Ovary (tissue), 9 donors: ENCODE measurements around the gene DOK6. TPM values are rescaled to one million over a fixed set of nuclear protein-coding genes. Genes with fewer than 3 reads are reported as not detected.

Experiments used
- DNase-seq, 5 donors: peaks; one replicate each; pipeline ENCODE4 v3.0.0-alpha.2; 2019 to 2020
- H3K27ac ChIP-seq, 2 donors: fragments of 200-600 bp; one replicate each; pipeline versions ENCODE4 v1.5.1 to v1.8.0; 2019 to 2022
- H3K27me3 ChIP-seq: fragments of 200-600 bp; one replicate; pipeline ENCODE4 v1.8.0; 2022
- H3K36me3 ChIP-seq: fragments of 200-600 bp; sonication (generic); one replicate; pipeline ENCODE4 v1.5.1; 2019
- H3K4me1 ChIP-seq: one replicate; pipeline ENCODE4 v1.8.1; 2013; ENCODE audit warnings: mild to moderate bottlenecking, moderate library complexity; ENCODE audit not compliant: insufficient read depth
- H3K4me3 ChIP-seq: fragments of 200-600 bp; sonication (generic); one replicate; pipeline ENCODE4 v1.5.1; 2017
- H3K9me3 ChIP-seq, 2 donors: fragments of 200-600 bp in 1 of 2; sonication (generic) in 1 of 2; one replicate each; pipeline versions ENCODE4 v1.5.1 to v1.8.1; 2013 to 2019; ENCODE audit warnings: mild to moderate bottlenecking in 1 of 2, moderate library complexity in 1 of 2
- CTCF ChIP-seq, 3 donors: fragments of 450-650 bp in 2 of 3; fragments of 200-600 bp in 1 of 3; IDR thresholded peaks; one replicate each; pipeline versions ENCODE4 v1.5.1 to v1.8.0; 2016 to 2022; ENCODE audit warnings: antibody characterized with exemption in 3 of 3, mild to moderate bottlenecking in 1 of 3
- EP300 ChIP-seq: sonication (generic); formaldehyde crosslinking; IDR thresholded peaks from one replicate; pipeline ENCODE4 v1.6.1; 2017; ENCODE audit warnings: antibody characterized with exemption
- POLR2A ChIP-seq: fragments of 450-650 bp; IDR thresholded peaks from one replicate; pipeline ENCODE4 v1.6.1; 2017; ENCODE audit warnings: antibody characterized with exemption, mild to moderate bottlenecking, moderate library complexity
- WGBS, 3 donors: extraction: QIAGEN DNeasy Blood & Tissue Kit in 1 of 3; methylation state at CpG; one replicate each; pipeline versions ENCODE4 v1.1.5 to v1.1.7; 2013 to 2017; 5-methylcytosine and 5-hydroxymethylcytosine counted together
- intact Hi-C, 4 donors: fragments of 100-400 bp; cut with DNase I; formaldehyde crosslinking; loops; one replicate each; pipeline versions ENCODE4 v1.11.0 to v1.15.1; 2022 to 2023
- polyA plus RNA-seq, 2 donors: library from polyadenylated mRNA; stranded (reverse); fragments of 200-250 nt in 1 of 2; fragments of 350-450 nt in 1 of 2; fragmentation: Illumina TruSeq in 1 of 2; extraction: RNeasy Lipid Tissue Mini Kit (QIAGEN cat#74804) in 1 of 2; gene quantifications; one replicate each; pipeline ENCODE4 v1.2.3, GENCODE V29; 2013 to 2014
- total RNA-seq, 7 donors: library from RNA; depleted of rRNA in 2 of 7; stranded (reverse); fragments of >200 nt in 2 of 7; fragmentation: NEBNext Ultra II Directional in 3 of 7; extraction: Animal tissue kit (Norgen Biotek cat#: 25700) in 3 of 7; gene quantifications; one replicate each; pipeline versions ENCODE4 v1.1.0 to v1.2.4, GENCODE V29; 2016 to 2023
- donor health status: DM: no; HTN: no; CAD: no; lungs with moderate emphysema.
- donor health status: DM: no; HTN: no; CAD: no.
- donor health status: Bipolar disorder and iron deficiency.
- donor health status: DM: yes; HTN: yes; CAD: no.
- donor health status: DM: no; HTN: no; CAD: no.
- donor health status: DM: yes; HTN: yes; CAD: no.

The DOK6 gene
- total and polyA plus RNA-seq, 9 donors = 1.3 to 4.4 (median 2.8) TPM

GRCh38 chr18:69752737-69753380 is 352.2 kb downstream of the DOK6 start:
- WGBS, 3 donors = 85 to 94% (median 93%) methylated on average over 3 of the region's 3 CpGs
- no peak for DNase-seq
- Histone ChIP-seq H3K27me3 (no peaks in the 10 kb centered on the region), H3K4me3 (no peak overlapping the region), H3K9me3 (no peaks in the 10 kb centered on the region), H3K4me1 (no peaks in the 10 kb centered on the region), H3K36me3 (no peaks in the 10 kb centered on the region), H3K27ac (no peak overlapping the region)
- intact Hi-C loops = no loop called here
- TF ChIP-seq POLR2A (no peak), CTCF (IDR thresholded peaks at IDR 0.05) (no peak), EP300 (no peak)

GRCh38 chr18:69754108-69754507 is 353.4 kb downstream of the DOK6 start:
- no peaks in the 10 kb centered on the region for H3K27me3 ChIP-seq
- 94 to 98% (median 95%) methylated on average over 3 of the region's 3 CpGs for WGBS, 3 donors
- no peak for TF ChIP-seq POLR2A

GRCh38 chr18:69755041-69755440 is 354.4 kb downstream of the DOK6 start:
- WGBS, 3 donors = 93 to 98% (median 94%) methylated on average over 2 of the region's 2 CpGs
- H3K4me3 ChIP-seq = no peak overlapping the region
- DNase-seq = no peak
- no peak overlapping the region for H3K27ac ChIP-seq
- TF ChIP-seq POLR2A = no peak
- TF ChIP-seq EP300 = no peak
- no peak for TF ChIP-seq CTCF (IDR thresholded peaks at IDR 0.05)
- no peaks in the 10 kb centered on the region for H3K9me3 ChIP-seq
- intact Hi-C loops = no loop called here
- H3K4me1 ChIP-seq = no peaks in the 10 kb centered on the region
- no peaks in the 10 kb centered on the region for H3K36me3 ChIP-seq
- H3K27me3 ChIP-seq = no peaks in the 10 kb centered on the region

More at GRCh38 chr18:69754108-69754507, 353.4 kb downstream of the DOK6 start:
- H3K27ac ChIP-seq = no peak overlapping the region
- intact Hi-C loops = no loop called here
- H3K4me3 ChIP-seq = no peak overlapping the region
- no peak for DNase-seq
- H3K36me3 ChIP-seq = no peaks in the 10 kb centered on the region
- no peaks in the 10 kb centered on the region for H3K9me3 ChIP-seq
- H3K4me1 ChIP-seq = no peaks in the 10 kb centered on the region

- Histone ChIP-seq H3K27ac (no peak overlapping the region), H3K4me3 (no peak overlapping the region), H3K4me1 (no peaks in the 10 kb centered on the region), H3K9me3 (no peaks in the 10 kb centered on the region), H3K36me3 (no peaks in the 10 kb centered on the region), H3K27me3 (no peaks in the 10 kb centered on the region)
- no peak for TF ChIP-seq EP300
- TF ChIP-seq CTCF (IDR thresholded peaks at IDR 0.05) = no peak
- no peak for TF ChIP-seq POLR2A
- intact Hi-C loops = no loop called here
- WGBS, 3 donors = 90 to 98% (median 95%) methylated on average over 6 of the region's 6 CpGs
- DNase-seq = no peak
Measured at GRCh38 chr18:69755856-69756496, 355.3 kb downstream of the DOK6 start.

- no peak for TF ChIP-seq POLR2A
- TF ChIP-seq CTCF (IDR thresholded peaks at IDR 0.05) = no peak
- TF ChIP-seq EP300 = no peak
- DNase-seq = no peak
- 59 to 67% (median 66%) methylated on average over 6 of the region's 6 CpGs for WGBS, 3 donors
Measured at GRCh38 chr18:69757733-69758132, 357.0 kb downstream of the DOK6 start.

More at GRCh38 chr18:69757733-69758132, 357.0 kb downstream of the DOK6 start:
- Histone ChIP-seq H3K9me3 (no peaks in the 10 kb centered on the region), H3K27ac (no peak overlapping the region), H3K36me3 (no peaks in the 10 kb centered on the region), H3K4me3 (no peak overlapping the region), H3K4me1 (no peaks in the 10 kb centered on the region), H3K27me3 (no peaks in the 10 kb centered on the region)
- intact Hi-C loops = no loop called here
